Nephron (organoid): ENCODE data around the gene FRY.
A peak's percentile ranks its signal among the peaks of the same experiment; 100 is the strongest.

ENCODE experiments used
- H3K27ac Mint-ChIP-seq, 3 experiments: 2 replicates each; pipeline ENCODE4 v1.8.0; 2020; ENCODE audit warnings: mixed read lengths in 3 of 3, mild to moderate bottlenecking in 2 of 3, moderate library complexity in 1 of 3
- H3K27me3 Mint-ChIP-seq: 2 replicates; pipeline ENCODE4 v1.8.0; 2021; ENCODE audit warnings: low read depth, mild to moderate bottlenecking, moderate library complexity, mixed read lengths
- H3K36me3 Mint-ChIP-seq: 2 replicates; pipeline ENCODE4 v1.8.0; 2020; ENCODE audit warnings: low read depth, mixed read lengths
- H3K4me1 Mint-ChIP-seq: 2 replicates; pipeline ENCODE4 v1.8.0; 2020; ENCODE audit warnings: mixed read lengths
- H3K4me3 Mint-ChIP-seq, 3 experiments: 2 replicates each; pipeline ENCODE4 v1.8.0; 2020; ENCODE audit warnings: mild to moderate bottlenecking in 3 of 3, mixed read lengths in 3 of 3, moderate library complexity in 2 of 3
- H3K9me3 Mint-ChIP-seq: 2 replicates; pipeline ENCODE4 v1.8.0; 2020; ENCODE audit warnings: mixed read lengths
- CTCF ChIP-seq, 3 experiments: fragments of 200-600 bp; sonication (generic); IDR thresholded peaks; one replicate each; pipeline ENCODE4 v1.5.0; 2021; ENCODE audit warnings: antibody characterized with exemption in 3 of 3; ENCODE audit not compliant: unreplicated experiment in 3 of 3

The FRY gene

GRCh38 chr13:32113532-32113931, 82.0 kb downstream of the FRY start:
- H3K4me3 Mint-ChIP-seq = no peak overlapping the region
- no peak overlapping the region for H3K27ac Mint-ChIP-seq
- no peaks in the 10 kb centered on the region for H3K9me3 Mint-ChIP-seq

GRCh38 chr13:32114284-32114950, 82.8 kb downstream of the FRY start:
- Mint-ChIP-seq H3K4me1 (no peaks in the 10 kb centered on the region), H3K27ac (peak overlapping the region; percentile 17 to 61 (median 27)), H3K9me3 (no peaks in the 10 kb centered on the region), H3K4me3 (no peak overlapping the region), H3K27me3 (no peaks in the 10 kb centered on the region), H3K36me3 (no peaks in the 10 kb centered on the region)
- TF ChIP-seq CTCF (IDR thresholded peaks at IDR 0.05; ENCODE audit: unreplicated experiment in 3 of 3) = no peak

More at GRCh38 chr13:32113532-32113931, 82.0 kb downstream of the FRY start:
- H3K36me3 Mint-ChIP-seq = no peaks in the 10 kb centered on the region
- no peaks in the 10 kb centered on the region for H3K27me3 Mint-ChIP-seq
- H3K4me1 Mint-ChIP-seq = no peaks in the 10 kb centered on the region
- no peak for TF ChIP-seq CTCF (IDR thresholded peaks at IDR 0.05; ENCODE audit: unreplicated experiment in 3 of 3)

- Mint-ChIP-seq H3K9me3 (no peaks in the 10 kb centered on the region), H3K4me3 (no peak overlapping the region), H3K36me3 (no peaks in the 10 kb centered on the region), H3K27me3 (no peaks in the 10 kb centered on the region), H3K4me1 (no peaks in the 10 kb centered on the region), H3K27ac (peak overlapping the region; percentile 1 to 61 (median 19))
- TF ChIP-seq CTCF (IDR thresholded peaks at IDR 0.05; ENCODE audit: unreplicated experiment in 3 of 3) = no peak
Measured at GRCh38 chr13:32115066-32115465, 83.5 kb downstream of the FRY start.

GRCh38 chr13:32116210-32116609, 84.6 kb downstream of the FRY start:
- Mint-ChIP-seq H3K4me3 (no peak overlapping the region), H3K27me3 (no peaks in the 10 kb centered on the region), H3K9me3 (peaks cover 1% of the 10 kb centered on the region), H3K4me1 (no peaks in the 10 kb centered on the region), H3K36me3 (peaks cover 4% of the 10 kb centered on the region), H3K27ac (no peak overlapping the region)
- TF ChIP-seq CTCF (IDR thresholded peaks at IDR 0.05; ENCODE audit: unreplicated experiment in 3 of 3) = no peak

GRCh38 chr13:32117001-32117400, 85.4 kb downstream of the FRY start:
- H3K9me3 Mint-ChIP-seq = peaks cover 7% of the 10 kb centered on the region
- H3K4me3 Mint-ChIP-seq = no peak overlapping the region
- H3K27me3 Mint-ChIP-seq = no peaks in the 10 kb centered on the region
- peaks cover 12% of the 10 kb centered on the region for H3K36me3 Mint-ChIP-seq
- no peaks in the 10 kb centered on the region for H3K4me1 Mint-ChIP-seq
- TF ChIP-seq CTCF (IDR thresholded peaks at IDR 0.05; ENCODE audit: unreplicated experiment in 3 of 3) = no peak
- H3K27ac Mint-ChIP-seq = peak overlapping the region in 1 of 3 experiments; percentile 20

GRCh38 chr13:32117701-32118100, 86.1 kb downstream of the FRY start:
- TF ChIP-seq CTCF (IDR thresholded peaks at IDR 0.05; ENCODE audit: unreplicated experiment in 3 of 3) = no peak
- Mint-ChIP-seq H3K36me3 (peaks cover 17% of the 10 kb centered on the region), H3K27ac (peak overlapping the region in 1 of 3 experiments; percentile 28), H3K9me3 (peaks cover 12% of the 10 kb centered on the region), H3K4me1 (no peaks in the 10 kb centered on the region), H3K4me3 (no peak overlapping the region), H3K27me3 (no peaks in the 10 kb centered on the region)
